HK-2 (cell line): ENCODE data around the gene MAP3K13.
"Not testable (repeated sequence)": the region's sequence is repeated elsewhere in the genome, so short reads cannot be mapped to it uniquely, and the experiment has no call there.

ENCODE experiments used
- DNase-seq: peaks from one replicate; pipeline ENCODE4 v3.0.0-alpha.2; 2018; ENCODE audit not compliant: unreplicated experiment

MAP3K13 gene

DNA sequence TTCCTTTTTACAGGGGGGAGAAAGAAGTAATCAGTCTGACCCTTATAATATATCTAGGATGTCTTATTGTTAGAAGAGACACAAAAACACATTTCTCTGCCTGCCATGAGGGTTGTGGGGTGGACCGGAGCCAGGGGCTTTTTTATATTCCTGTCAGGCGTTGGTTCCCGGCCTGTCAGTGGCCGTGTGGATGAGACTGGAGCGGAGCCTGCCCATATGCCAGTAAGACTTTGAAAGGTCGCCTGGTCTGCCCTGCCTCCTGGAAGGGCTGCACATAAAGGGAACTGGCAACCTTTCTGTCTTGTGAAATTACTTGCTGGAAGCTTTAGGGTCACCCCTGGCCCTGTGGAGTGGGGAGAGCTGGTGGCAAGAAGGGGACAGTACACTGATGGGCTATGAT is 34.7 kb downstream of the MAP3K13 start:
- no peak for DNase-seq

DNA sequence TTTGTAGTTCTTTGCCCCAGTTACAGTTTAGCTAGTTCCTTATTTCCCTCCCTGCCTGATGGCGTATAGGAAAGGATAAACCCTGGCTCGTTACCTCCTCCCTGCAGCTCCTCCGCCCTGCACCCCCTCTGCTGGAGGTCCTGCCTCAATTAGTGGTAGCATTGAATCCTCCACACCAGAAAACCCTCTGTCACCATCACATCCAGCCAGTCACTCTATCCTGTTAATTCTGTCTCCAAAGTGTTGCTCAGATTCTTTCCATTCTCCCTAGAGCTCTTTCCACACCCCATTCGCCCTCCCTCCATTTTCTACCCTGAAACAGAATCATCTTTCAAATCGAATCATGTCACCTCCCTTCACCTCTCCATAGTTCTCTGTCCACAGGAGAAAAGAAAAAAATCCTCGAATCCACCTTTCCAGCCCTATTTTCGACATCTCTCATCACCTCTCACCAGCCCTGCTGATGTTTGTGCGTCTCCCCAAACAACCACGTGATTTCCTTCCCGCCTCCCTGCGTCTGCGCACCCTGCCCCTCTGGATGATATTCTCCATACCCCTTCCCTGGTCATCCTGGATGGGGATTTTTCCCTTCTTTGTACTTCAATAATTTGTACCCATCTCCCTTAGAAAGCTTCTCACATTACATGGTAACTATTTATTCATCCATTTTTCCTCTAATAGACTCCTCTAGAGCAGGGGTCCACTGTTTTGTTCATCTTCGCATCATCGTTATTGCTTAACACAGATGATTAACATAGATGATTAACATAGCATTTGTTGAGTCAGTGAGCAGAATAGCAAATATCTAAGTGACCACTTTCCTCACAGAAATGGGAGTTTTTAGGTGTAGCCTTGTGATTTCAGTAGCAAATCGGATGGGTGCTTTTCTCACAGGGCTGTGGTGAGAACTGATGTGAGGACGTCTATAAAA is 37.1 kb downstream of the MAP3K13 start:
- no peak for DNase-seq

GRCh38 chr3:185400866-185401265 is 37.9 kb downstream of the MAP3K13 start:
- no peak for DNase-seq

DNA sequence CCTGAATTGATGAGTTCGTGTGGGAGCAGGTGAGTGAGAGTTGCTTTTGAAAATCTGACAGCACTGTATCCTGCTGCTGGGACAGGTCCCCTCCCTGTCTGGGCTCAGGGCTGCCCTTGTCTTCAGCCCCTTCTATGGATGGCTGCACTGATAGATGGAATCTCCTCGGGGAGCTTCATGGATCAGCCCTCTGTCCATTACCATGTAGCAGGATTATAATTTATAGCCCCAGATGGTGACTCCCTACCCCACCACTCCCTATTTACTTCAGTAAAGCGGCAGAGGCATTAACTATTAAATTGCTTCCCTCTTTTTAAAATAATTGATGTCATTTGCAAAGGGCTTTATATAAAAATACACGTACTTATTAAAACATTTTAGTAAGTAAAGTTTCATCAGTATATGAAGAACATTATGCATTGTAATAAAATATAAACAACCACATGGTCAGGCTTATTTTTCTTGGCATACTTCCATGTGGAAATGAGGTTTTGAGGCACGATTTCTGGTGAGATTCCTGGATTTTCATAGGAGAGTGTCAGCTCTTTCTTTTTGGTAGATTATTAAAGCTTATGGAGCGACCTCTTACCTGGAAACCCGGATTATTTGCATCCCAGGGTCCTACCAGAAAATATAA is 38.5 kb downstream of the MAP3K13 start:
- no peak for DNase-seq

- DNase-seq, result no peak
Observed at GRCh38 chr3:185402561-185402960, 39.6 kb downstream of the MAP3K13 start.

DNA sequence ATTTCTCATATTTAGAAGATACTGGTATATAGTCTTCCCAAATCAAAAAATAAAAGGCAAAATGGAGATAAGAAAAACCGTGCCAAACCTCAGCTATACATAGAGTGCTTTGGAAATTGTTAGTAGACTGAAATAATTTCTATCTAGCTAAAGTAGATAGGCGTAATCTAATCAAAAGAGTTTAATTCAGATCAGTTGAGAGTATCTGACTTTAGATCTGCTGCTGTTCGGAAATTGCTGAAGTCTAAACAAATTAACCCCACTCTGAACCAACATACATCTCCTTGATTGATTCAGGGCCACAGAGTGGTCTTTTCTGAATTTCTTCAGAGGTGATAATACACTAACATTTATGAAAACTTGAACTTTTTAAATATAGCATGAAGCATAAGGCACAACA is 40.1 kb downstream of the MAP3K13 start:
- DNase-seq, result no peak

DNA sequence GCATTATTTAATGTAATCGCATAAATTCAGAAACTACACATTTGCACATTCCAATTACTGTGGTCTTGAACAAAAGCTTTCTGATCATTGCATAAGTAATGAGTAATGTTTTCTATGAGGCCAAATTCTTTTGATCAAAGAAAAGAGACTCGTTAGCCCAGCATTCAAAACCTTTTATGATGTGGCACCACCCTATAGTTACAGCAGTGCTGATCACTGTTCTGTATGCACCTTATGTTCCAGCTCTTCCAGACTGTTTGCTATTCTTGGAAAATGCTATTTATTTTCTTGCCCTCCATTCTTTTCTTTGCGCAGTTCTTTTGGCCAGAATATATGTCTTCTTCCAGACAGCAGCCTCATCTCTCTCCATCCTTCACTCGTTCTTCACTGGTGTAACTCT is 42.3 kb downstream of the MAP3K13 start:
- no peak for DNase-seq

GRCh38 chr3:185405664-185406063 is 42.7 kb downstream of the MAP3K13 start:
- no peak for DNase-seq

DNA sequence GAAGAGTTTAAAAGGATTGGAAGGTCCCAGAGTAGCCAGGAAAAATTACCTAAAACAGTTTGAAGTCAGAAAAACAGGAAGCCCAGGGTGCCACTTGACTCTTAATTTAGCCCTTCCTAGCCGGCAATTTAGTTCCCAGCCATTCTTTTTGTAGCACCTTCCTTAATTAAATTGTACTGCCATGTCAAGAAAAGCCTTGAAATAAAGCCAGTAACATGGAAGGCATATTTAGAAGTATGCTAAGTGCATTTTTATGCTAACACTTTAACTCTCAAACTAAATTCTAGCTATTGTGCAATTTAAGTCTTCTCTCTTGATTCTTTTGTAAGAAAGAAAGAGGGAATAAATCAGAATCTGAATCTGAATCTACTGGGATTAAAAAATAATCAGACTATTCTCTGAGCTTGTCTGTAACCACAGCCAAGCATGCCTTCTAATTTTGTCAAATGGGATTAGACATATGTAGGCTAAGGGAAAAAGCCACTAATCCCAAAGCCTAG is 43.2 kb downstream of the MAP3K13 start:
- no peak for DNase-seq

DNA sequence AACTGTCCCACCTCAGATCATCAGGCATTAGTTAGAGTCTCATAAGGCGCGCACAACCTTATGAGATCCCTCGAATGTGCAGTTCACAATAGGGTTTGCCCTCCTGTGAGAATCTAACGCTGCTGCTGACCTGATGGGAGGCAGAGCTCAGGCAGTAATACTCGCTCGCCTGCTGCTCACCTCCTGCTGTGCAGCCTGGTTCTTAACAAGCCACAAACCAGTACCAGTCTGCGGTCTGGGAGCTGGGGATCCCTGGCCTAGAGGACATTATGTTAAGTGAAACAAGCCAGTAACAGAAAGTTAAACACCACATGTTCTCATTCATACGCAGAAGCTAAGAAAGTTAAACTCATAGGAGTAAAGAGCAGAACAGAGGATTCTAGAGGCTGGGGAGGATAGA is 47.0 kb downstream of the MAP3K13 start:
- DNase-seq, result no peak

DNA sequence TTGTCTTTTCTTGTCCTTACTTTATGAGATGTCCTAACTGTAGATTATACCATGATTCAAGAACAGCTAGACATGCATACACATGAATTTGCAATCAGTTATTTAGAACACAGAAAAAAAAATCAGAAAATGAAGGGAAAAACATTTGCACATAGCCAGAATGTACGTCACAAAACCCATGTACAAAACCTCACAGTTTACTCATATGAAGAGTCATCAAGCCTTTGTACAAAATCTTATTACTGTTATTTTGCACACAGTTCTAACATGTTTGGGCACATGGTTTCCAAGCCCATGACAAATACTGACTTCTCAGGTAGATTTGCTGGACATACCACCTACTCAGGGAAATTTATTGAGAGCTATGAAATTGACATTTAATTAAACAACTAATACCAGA is 48.2 kb downstream of the MAP3K13 start:
- no peak for DNase-seq

GRCh38 chr3:185416513-185416912 is 53.6 kb downstream of the MAP3K13 start:
- DNase-seq, result no peak

DNA sequence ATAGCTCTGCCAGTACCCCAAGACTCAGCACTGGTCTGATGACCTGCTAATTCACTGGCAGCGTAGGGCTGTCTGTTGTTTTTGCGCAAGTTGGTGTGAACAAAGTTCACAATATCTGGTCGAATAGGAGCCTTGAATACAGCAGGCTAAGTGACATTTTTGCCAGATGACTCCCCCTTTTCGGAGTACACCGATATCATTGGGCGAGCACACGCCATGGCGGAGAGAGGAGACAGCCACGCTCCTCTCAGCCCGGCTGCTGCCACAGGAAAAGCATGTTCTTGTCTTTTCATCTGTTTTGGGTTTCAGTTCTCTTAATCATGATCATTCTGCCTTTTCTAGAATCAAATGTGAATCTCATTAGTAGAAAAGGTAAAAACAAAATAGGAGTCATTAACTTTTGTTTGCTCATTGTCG is 55.6 kb downstream of the MAP3K13 start:
- DNase-seq, result not testable (repeated sequence)

DNA sequence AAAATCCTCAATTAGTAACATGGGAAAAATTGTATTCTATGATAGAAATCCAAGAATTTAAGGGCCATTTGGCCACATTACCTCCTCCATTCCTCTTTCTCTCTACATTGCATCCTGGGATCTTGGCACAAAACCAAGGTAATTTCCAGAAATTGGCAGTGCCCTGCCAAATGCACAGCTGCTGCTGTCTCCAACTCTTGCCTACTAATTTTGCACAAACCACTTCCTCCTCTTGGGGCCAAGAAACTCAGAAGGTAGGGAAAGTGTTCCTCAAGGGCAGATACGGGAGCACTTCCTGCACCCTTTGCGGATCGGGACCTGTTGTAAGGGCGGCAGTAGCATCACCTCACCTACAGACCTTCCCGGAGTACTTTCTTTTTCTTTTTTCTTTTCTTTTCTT is 57.8 kb downstream of the MAP3K13 start:
- DNase-seq, result no peak

- no peak for DNase-seq
Observed at GRCh38 chr3:185421577-185422232, 58.8 kb downstream of the MAP3K13 start.

GRCh38 chr3:185422677-185423076 is 59.7 kb downstream of the MAP3K13 start:
- no peak for DNase-seq

DNA sequence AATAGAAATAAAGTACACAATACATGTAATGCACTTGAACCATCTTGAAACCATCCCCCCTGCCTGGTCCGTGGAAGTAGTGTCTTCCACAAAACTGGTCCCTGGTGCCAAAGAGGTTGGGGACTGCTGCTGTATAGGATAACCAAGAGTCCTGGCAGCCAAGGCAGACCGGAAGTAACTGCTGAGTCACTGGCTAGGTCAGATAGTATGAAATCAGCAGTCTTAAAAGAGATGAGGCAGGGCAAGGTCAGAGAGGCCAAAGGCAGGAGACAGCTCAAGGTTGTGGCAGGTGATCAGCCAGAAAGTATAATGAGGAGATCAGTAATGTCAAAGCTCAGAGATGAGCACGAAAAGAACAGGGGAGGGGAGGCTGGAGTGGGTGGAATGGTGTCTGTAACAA is 60.2 kb downstream of the MAP3K13 start:
- peak; percentile 35 for DNase-seq

GRCh38 chr3:185424435-185424834 is 61.5 kb downstream of the MAP3K13 start:
- DNase-seq, result no peak

DNA sequence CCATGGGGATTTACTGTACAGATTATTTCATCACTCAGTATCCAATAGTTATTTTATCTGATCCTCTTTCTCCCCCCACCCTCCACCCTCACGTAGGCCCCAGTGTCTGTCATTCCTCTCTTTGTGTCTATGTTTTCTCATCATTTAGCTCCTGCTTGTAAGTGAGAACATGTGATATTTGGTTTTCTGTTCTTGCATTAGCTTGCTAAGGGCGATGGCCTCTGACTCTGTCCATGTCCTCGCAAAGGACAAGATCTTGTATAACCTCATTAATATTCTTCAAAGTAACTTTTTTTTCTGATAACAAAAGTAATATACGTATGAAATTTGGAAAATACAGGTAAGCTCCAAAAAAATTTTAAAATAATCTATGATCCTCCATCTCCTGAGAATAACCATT is 67.4 kb downstream of the MAP3K13 start:
- no peak for DNase-seq

DNA sequence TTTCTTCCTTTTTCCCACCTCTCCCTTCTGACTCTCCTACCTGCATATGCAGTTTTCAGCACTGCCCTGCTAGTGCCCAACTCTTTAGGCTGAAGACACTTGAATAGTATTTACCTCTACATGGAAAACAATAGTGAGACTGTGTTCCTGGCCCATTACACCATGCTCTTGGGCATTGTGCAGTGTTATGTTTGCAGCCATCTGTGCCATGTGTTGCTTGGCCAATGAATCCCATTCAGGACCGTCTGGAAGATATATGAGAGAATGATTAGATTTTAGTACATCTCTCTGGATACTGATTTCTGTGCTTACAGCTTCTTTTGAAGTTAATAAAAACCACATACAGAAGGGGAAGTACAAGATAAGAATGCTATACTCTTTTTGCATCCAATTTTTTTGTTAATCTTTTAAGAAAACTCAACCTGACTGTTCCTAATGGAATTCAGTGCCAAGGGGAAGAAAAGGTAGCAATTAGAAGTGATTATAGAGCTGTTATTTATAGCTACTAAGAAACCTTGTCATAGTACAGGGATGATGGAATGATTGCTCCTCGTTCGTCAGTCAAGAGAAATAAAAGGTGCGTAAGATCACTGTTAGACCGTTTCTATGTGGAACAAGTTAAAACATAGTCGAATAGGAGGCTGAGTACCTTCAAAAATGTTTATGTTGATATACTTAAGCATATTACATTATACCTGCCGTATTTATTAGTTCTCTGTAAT is 77.0 kb downstream of the MAP3K13 start:
- no peak for DNase-seq

DNA sequence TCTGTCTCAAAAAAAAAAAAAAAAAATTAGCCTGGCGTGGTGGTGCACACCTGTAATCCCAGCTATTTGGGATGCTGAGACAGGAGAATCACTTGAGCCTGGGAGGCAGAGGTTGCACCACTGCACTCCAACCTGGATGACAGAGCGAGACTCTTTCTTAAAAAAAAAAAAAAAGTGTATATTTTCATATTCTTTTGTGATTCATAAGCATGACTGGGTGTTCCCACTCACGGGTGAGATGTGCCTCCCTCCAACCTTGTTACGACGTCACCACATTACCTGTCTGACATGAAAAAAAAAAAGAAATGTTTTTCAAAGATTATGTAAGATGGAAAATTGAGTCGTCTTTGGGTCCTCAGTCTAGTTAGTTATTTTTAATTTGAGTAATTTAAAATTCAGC is 79.1 kb downstream of the MAP3K13 start:
- DNase-seq, result no peak

DNA sequence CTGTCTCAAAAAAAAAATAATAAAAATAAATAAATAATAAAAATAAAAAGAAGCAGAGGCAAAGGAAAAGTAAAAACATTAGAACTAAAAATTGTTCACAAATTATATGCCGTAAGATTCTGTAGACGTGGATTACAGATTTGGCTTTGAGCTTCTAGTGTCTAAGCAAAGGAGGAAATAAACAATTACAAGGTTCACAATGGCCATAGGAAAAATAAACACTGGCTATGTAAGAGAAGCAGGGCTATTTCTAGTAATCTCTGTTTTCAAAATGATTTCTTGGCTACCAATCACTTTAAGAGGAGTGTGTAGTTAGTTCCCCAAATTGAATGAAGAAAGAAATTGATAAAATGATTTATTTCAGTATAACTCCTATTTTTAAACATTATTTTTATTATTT is 81.4 kb downstream of the MAP3K13 start:
- no peak for DNase-seq
